NT2/D1 (cell line): ENCODE measurements around the gene GSG1L.

Source experiments
- DNase-seq: peaks from one replicate; pipeline ENCODE4 v3.0.0-alpha.2; 2011; ENCODE audit warnings: low read depth, low spot score
- H3K27me3 ChIP-seq: 2 replicates; pipeline ENCODE4 v1.6.0; 2011; ENCODE audit warnings: mild to moderate bottlenecking; ENCODE audit not compliant: insufficient read length, insufficient read depth
- H3K36me3 ChIP-seq: 2 replicates; pipeline ENCODE4 v1.6.1; 2011; ENCODE audit warnings: mild to moderate bottlenecking, low read length, mixed read lengths; ENCODE audit not compliant: insufficient read depth, insufficient read length
- H3K4me1 ChIP-seq: 2 replicates; pipeline ENCODE4 v1.5.1; 2011; ENCODE audit not compliant: insufficient read depth, insufficient read length
- H3K4me3 ChIP-seq: 2 replicates; pipeline ENCODE4 v1.5.1; 2011; ENCODE audit warnings: low read depth; ENCODE audit not compliant: insufficient read length
- H3K9ac ChIP-seq: 2 replicates; pipeline ENCODE4 v1.6.0; 2011; ENCODE audit warnings: low read depth; ENCODE audit not compliant: insufficient read length
- H3K9me3 ChIP-seq: 2 replicates; pipeline ENCODE4 v1.5.1; 2011; ENCODE audit warnings: mild to moderate bottlenecking, low read length; ENCODE audit not compliant: insufficient read depth
- SUZ12 ChIP-seq: IDR thresholded peaks from 2 replicates; pipeline ENCODE4 v1.6.1; 2011; ENCODE audit not compliant: insufficient read length, insufficient read depth; ENCODE audit errors: extremely low read depth
- YY1 ChIP-seq: IDR thresholded peaks from 2 replicates; pipeline ENCODE4 v1.6.1; 2011; ENCODE audit not compliant: insufficient read length, insufficient read depth
- ZNF274 ChIP-seq: IDR thresholded peaks from 2 replicates; pipeline ENCODE4 v1.6.1; 2011; ENCODE audit warnings: mild to moderate bottlenecking, low read depth, low read length

GSG1L gene

DNA sequence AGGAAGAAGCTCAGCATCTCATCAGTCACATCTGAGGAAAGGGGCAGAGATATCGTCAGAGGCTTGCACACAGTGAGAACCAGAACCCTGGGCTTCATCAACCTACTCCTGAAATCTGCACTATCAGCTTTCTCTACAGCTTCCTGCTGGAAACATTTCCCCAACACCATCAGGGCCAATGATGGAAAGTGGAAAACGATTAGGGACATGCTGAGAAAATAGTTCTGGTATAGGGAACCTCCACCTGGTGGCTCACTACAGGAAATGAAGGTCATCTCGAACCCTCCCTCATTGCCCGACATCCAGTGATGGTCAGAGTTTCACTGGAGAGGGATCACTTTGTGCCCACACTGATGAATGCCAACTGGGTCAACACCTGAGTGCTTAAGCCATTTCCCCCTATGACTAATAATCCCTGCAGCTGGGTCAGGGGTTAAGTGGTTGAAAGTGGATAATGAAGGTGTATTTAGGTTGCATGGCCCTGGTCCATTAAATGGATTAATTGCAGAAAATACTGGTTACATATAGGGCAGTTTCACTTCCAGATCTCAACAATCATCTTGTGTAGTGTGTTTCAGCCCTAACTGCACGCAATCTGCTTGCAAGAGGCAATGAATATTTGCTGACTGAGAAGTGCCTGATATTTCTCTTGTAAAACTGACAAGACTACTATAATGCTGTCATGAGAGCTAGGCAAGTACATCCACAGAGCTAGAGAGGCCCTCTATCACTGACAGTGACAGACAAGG is 43.1 kb upstream of the GSG1L start:
- H3K36me3 ChIP-seq = peaks cover 96% of the 10 kb centered on the region
- no peak for TF ChIP-seq YY1
- no peak for TF ChIP-seq ZNF274
- TF ChIP-seq SUZ12 = no peak
- H3K4me3 ChIP-seq = no peak overlapping the region
- no peak for DNase-seq
- H3K27me3 ChIP-seq = no peaks in the 10 kb centered on the region
- no peak overlapping the region for H3K9ac ChIP-seq
- H3K4me1 ChIP-seq = peaks cover under 1% of the 10 kb centered on the region
- no peaks in the 10 kb centered on the region for H3K9me3 ChIP-seq

DNA sequence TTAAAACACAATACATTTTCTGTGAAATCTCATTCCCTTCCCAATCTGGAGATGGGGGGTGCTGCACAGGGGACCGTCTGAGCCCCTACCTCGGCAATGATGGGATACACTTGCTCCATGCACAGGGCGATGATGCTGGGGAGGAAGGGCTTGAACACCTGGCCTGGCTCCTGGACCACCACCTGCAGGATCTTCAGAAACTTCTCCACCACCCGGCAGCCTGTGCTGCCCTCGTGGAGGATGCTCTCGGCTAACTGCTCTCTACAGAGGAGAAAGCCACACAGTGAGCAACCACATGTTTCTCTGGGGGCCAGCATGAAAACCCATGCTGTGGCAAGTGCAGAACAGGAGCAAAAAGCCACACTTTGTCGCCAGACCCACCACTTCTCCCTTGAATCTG is 42.4 kb upstream of the GSG1L start:
- no peak for TF ChIP-seq SUZ12

DNA sequence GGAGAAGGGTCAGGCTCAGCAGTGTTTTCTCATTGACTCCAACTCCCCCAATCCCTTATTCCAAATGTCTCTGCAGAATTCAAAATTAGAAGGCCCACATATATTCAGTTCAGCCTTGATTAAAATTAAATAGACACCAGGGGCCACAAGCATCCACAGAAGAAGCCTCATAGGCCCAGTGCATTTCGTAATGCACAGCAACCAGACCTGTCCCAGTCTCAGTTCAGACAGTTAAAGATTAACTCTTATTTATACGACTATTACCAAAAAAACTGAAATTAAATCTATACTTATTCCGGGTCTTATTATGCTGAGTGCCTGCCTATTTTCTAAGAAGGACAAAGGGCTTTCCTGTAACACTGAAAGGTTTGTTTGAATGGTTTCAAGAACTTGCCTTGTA is 41.8 kb upstream of the GSG1L start:
- H3K27me3 ChIP-seq = no peaks in the 10 kb centered on the region
- no peaks in the 10 kb centered on the region for H3K9me3 ChIP-seq
- no peak for DNase-seq
- no peak for TF ChIP-seq YY1
- TF ChIP-seq SUZ12 = no peak
- TF ChIP-seq ZNF274 = no peak
- no peak overlapping the region for H3K4me3 ChIP-seq
- peaks cover 97% of the 10 kb centered on the region for H3K36me3 ChIP-seq
- no peak overlapping the region for H3K9ac ChIP-seq
- no peaks in the 10 kb centered on the region for H3K4me1 ChIP-seq

More for the DNA sequence above, 42.4 kb upstream of the GSG1L start:
- peaks cover 96% of the 10 kb centered on the region for H3K36me3 ChIP-seq
- no peaks in the 10 kb centered on the region for H3K27me3 ChIP-seq
- no peaks in the 10 kb centered on the region for H3K4me1 ChIP-seq
- DNase-seq = no peak
- H3K9ac ChIP-seq = no peak overlapping the region
- no peaks in the 10 kb centered on the region for H3K9me3 ChIP-seq
- no peak overlapping the region for H3K4me3 ChIP-seq

DNA sequence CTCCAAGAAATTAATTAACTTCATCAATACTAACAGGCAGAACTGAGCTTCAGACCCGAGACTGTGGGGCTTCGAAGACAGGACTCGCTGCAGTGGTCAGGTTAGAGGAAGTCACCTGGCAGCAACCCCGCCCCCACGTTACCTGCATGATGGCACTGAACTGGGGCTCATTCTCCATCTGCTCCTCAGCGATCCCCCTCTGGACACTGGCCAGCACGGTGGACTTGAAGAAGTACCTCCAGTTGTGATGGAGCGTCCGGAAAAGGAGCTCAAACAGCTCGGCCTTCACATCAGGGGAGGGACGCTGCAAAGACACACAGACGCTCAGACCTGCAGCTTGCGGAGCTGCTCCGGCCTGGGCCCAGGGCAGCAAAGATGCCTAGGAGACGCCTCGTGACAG is 40.9 kb upstream of the GSG1L start:
- no peaks in the 10 kb centered on the region for H3K27me3 ChIP-seq
- no peak overlapping the region for H3K9ac ChIP-seq
- DNase-seq = no peak
- no peak overlapping the region for H3K4me3 ChIP-seq
- H3K9me3 ChIP-seq = no peaks in the 10 kb centered on the region
- no peaks in the 10 kb centered on the region for H3K4me1 ChIP-seq
- TF ChIP-seq YY1 = no peak
- TF ChIP-seq ZNF274 = no peak
- TF ChIP-seq SUZ12 = no peak
- H3K36me3 ChIP-seq = peaks cover 95% of the 10 kb centered on the region

DNA sequence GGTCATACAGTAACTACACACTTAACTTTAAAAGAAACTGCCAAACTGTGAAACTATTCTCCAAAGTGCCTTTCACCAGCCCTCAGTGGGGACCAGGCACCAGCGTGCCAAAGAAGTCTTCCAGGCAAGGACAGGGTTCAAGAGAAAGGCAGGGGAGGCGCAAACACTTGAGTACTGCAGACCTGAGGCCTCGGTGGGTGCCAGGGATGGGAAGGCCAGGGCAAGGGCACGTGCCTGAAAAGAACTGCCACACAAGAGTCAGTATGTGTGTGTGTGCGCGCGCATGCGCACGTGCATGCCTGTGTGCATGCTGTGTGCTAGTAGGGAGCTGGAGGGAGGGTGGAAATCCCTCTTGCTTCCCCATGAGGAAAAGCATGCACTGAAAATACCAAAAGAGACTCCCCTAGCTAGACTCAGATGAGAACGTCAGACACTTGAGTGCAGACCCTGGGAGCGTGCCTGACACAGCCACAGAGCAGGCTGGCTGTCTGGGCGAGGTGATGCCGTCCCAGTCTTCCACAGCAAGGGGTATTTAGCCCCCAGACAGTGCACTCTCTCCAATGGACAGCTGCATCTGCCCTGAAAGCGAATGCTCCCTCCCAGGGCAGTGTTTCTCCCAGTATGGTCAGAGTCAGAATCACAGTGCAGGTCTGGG is 40.1 kb upstream of the GSG1L start:
- TF ChIP-seq SUZ12 = no peak
- TF ChIP-seq YY1 = no peak
- no peak for TF ChIP-seq ZNF274
- no peak for DNase-seq
- Histone ChIP-seq H3K4me3 (no peak overlapping the region), H3K4me1 (no peaks in the 10 kb centered on the region), H3K9me3 (no peaks in the 10 kb centered on the region), H3K9ac (no peak overlapping the region), H3K36me3 (peaks cover 97% of the 10 kb centered on the region), H3K27me3 (no peaks in the 10 kb centered on the region)

DNA sequence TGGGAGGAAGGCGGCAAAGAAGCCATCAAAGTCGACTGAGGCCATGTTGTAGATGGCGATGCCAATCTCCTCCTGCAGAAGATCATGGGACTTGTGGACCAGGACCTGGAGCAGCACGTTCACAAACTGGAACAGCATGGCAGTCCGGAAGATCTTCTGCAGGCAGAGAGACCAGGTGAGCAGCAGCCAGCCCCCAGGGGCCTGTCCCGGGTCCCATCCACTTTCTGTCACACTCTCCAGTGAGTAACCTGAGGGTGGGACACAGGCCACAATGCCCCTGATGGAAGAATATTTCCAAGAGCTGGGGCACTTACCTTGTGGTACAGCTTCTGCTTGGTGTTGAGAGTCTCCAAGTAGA is 38.0 kb upstream of the GSG1L start:
- Histone ChIP-seq H3K36me3 (peaks cover 97% of the 10 kb centered on the region), H3K4me1 (no peaks in the 10 kb centered on the region), H3K27me3 (no peaks in the 10 kb centered on the region), H3K9ac (no peak overlapping the region), H3K9me3 (no peaks in the 10 kb centered on the region), H3K4me3 (no peak overlapping the region)
- no peak for DNase-seq
- TF ChIP-seq YY1 (no peak), SUZ12 (no peak), ZNF274 (no peak)

DNA sequence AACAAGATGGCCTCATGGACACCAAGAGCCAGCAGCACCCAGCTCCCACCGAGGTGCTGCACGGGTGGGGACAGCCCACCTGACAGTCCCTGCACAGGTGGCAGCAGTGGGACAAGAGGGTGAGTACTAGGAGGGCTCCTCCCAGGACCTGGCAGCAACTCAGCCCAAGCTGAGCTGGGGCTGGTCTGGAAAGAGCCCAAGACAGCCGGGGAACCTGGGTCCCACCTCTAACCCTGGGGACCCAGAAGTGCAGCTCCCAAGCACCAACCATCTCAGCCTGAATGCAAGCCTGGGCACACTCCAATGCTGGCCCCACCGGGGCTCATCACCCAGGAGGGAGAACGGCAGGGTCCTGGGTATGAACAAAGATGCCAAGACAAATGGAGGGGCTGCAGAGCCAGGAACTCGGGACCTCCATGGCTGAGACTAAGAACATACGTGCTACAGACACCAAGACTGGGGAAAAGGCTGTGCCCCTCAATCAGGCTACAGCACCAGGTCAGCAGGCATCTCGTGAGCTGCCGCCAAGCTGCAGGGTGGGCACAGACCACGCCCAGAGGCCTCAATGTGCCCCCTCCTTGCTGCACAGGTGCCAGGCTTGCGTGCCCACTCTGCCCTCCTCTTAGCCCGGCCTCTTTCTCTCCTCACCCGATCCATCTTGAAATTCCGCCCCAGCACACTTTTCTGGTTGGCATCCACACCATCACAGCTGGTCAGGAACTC is 37.5 kb upstream of the GSG1L start:
- no peak overlapping the region for H3K4me3 ChIP-seq
- no peaks in the 10 kb centered on the region for H3K4me1 ChIP-seq
- DNase-seq = no peak
- peaks cover 94% of the 10 kb centered on the region for H3K36me3 ChIP-seq
- TF ChIP-seq ZNF274 (no peak), SUZ12 (no peak), YY1 (no peak)
- H3K27me3 ChIP-seq = no peaks in the 10 kb centered on the region
- H3K9ac ChIP-seq = no peak overlapping the region
- H3K9me3 ChIP-seq = no peaks in the 10 kb centered on the region
